Measurements from ENCODE around the gene PIK3CG.

DNA sequence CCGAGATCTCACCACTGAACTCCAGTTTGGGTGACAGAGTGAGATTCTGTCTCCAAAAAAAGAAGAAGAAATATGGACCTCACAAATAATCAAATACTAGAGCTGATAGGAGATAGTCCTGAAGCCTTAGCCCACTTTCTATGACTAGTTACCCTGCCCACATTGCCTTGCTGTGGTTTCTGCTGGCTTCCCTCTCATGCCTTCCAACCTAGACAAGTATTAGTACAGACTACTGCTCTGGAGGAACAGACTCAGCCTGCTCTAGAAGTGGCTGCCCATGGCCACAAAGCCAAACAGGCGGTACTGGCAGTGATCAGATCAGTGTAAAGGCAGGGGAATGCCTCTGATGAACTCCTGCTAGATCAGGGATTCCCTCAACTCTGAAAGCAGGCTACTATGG, 89.8 kb downstream of the PIK3CG start:
- TF ChIP-seq TCF7L2 (IDR thresholded peaks at IDR 0.05; ENCODE audit: low read depth, low read length) (no peak), CTCF (IDR thresholded peaks at IDR 0.05) (no peak), POLR2AphosphoS5 (IDR thresholded peaks at IDR 0.05; ENCODE audit: low read depth, low read length) (no peak), SIN3A (IDR thresholded peaks at IDR 0.05; ENCODE audit: borderline replicate concordance, insufficient read depth, low read depth, low read length) (no peak)
- TF ChIP-seq, protein P1, sequence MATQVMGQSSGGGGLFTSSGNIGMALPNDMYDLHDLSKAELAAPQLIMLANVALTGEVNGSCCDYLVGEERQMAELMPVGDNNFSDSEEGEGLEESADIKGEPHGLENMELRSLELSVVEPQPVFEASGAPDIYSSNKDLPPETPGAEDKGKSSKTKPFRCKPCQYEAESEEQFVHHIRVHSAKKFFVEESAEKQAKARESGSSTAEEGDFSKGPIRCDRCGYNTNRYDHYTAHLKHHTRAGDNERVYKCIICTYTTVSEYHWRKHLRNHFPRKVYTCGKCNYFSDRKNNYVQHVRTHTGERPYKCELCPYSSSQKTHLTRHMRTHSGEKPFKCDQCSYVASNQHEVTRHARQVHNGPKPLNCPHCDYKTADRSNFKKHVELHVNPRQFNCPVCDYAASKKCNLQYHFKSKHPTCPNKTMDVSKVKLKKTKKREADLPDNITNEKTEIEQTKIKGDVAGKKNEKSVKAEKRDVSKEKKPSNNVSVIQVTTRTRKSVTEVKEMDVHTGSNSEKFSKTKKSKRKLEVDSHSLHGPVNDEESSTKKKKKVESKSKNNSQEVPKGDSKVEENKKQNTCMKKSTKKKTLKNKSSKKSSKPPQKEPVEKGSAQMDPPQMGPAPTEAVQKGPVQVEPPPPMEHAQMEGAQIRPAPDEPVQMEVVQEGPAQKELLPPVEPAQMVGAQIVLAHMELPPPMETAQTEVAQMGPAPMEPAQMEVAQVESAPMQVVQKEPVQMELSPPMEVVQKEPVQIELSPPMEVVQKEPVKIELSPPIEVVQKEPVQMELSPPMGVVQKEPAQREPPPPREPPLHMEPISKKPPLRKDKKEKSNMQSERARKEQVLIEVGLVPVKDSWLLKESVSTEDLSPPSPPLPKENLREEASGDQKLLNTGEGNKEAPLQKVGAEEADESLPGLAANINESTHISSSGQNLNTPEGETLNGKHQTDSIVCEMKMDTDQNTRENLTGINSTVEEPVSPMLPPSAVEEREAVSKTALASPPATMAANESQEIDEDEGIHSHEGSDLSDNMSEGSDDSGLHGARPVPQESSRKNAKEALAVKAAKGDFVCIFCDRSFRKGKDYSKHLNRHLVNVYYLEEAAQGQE (IDR thresholded peaks at IDR 0.05; ENCODE audit: insufficient read depth in 1 of 2, low read depth in 2 of 2, low read length in 1 of 2) = no peak
